Right ventricle myocardium superior (tissue), 1 donor: ENCODE data around the gene LHPP. TPM values are rescaled to one million over a fixed set of nuclear protein-coding genes. Genes with fewer than 3 reads are reported as not detected.
"Not testable (repeated sequence)": the region's sequence is repeated elsewhere in the genome, so short reads cannot be mapped to it uniquely, and the experiment has no call there.

Experiments
- ATAC-seq: fragments of 200-7000 bp; cut with Tn5 transposase; one replicate; pipeline ENCODE4 v1.9.1; 2020; ENCODE audit warnings: mild to moderate bottlenecking; ENCODE audit not compliant: poor library complexity
- DNase-seq: peaks from one replicate; pipeline ENCODE4 v3.0.0-alpha.2; 2020
- intact Hi-C: fragments of 100-400 bp; cut with DNase I; formaldehyde crosslinking; loops from one replicate; pipeline ENCODE4 v1.11.2; 2022
- long read RNA-seq: library from polyadenylated mRNA; unstranded; transcript quantifications from one replicate; pipeline ENCODE4 v2.0.0, GENCODE V29; 2021
- total RNA-seq: library from RNA; stranded (reverse); fragmentation: NEBNext Ultra II Directional; extraction: Animal tissue kit (Norgen Biotek cat#: 25700); gene quantifications from one replicate; pipeline ENCODE4 v1.2.1, GENCODE V29; 2021
- donor health status: DM: no; HTN: yes; CAD: no; lungs with severe emphysema.

LHPP gene
- 7.4 TPM for total RNA-seq
- long read RNA-seq, transcript LHPP-202 (7 exons, 1,622 nt): major isoform, 8 of 20 reads
- long read RNA-seq, partial matches to known transcripts: 3 of 20 reads
- long read RNA-seq, other reads (novel, unspliced or antisense): 6 of 20 reads

DNA sequence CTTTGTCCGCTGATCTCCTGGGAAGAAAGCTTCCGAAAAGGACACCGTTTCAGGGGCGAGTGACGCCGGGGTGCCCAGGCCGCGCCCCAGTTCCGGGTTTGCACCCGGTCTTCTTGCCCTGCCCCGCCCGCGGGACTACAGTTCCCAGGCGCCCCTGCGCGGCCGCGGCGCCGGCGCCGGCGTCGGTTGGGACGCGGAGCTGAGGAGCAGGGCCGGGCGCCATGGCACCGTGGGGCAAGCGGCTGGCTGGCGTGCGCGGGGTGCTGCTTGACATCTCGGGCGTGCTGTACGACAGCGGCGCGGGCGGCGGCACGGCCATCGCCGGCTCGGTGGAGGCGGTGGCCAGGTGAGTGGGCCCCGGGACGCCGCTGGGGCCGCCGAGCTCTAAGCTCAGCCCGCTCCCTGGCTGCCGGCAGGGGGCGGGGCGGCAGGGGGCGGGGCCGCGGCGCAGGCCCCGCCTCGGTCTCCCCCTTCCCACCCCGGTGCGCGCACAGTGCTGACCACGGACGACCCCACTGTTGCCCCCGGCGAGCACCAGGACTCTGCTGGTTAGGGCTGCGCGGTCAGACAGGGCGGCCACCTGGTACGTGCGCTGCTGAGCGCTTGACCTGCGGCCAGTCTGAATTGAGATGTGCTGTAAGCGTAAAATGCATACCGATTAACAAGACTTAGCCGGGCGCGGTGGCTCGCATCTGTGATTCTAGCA lies at the start of gene LHPP:
Gene LHPP, plus strand, starts transcription at position 182 of the 706 bp plus-strand sequence. Its CDS starts 40 bp downstream, at position 222.
- intact Hi-C loops: no loop called here
- DNase-seq (peak; percentile 93), ATAC-seq (peak; percentile 99)

DNA sequence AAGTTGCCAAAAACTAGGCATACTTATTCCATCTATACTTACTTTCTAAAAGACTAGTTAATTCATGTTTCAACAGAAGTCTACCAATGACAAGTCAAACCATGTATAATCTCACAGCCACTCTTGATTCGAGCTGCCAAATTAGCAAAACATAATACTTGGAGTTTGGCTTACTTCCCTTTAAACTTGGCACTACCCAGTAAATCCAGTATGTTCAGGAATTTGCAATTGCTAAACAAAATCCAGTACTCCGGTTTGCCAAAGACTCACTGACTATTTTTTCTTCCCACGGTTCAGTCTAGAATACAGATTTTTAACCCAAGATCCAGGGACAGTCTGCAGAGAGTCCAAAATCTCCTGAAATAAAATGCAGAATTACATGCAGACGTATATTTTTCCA lies 47.5 kb upstream of the LHPP start:
- ATAC-seq (no peak), DNase-seq (no peak)
- intact Hi-C loops: no loop called here

- no peak for DNase-seq
- no peak for ATAC-seq
- intact Hi-C loops: no loop called here
Measured at GRCh38 chr10:124415210-124415609, 46.4 kb upstream of the LHPP start.

GRCh38 chr10:124416733-124417132 lies 44.9 kb upstream of the LHPP start:
- ATAC-seq (no peak), DNase-seq (no peak)
- intact Hi-C loops: no loop called here

DNA sequence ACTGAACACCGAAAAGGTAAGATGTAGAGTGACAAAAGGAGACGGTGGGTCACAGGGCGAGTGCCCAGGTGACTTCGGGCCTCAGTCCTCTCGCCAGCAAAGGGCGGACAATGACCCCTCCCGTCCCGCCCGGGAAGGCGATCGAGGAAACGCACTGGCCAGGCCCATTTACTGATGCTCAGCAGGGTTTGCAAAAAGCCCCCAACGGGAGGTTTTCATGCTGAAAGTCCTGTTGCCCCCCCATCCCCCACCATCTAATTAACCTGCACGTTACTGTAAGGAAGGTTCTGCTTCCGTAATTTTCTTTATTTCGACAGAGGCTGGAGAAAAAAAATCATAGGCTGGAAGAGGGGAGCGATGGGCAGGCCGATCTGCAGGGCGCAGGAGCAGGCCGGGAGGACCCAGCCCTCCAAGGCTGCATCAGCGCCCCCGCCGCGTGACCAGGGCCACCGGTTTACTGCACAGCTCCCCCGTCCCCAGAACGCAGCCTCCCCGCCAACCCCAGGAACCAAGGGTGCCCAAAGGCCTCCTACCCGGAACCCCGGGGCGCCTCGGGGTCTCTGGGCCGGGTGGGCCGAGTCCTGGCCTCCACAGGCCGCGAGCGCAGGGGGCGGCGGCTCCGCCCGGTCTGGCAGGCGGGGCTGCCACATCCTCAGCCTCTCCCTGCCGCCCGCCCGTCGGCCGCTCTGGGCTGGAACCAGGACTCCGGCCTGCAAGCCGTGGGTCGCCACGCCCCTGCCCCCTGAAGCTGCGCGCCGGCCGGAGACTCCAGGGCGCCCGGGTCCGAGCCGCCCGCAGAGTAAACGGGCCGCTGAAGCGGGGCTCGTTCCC lies 43.5 kb upstream of the LHPP start:
- intact Hi-C loops: no loop called here
- peak; percentile 70 for ATAC-seq
- DNase-seq: peak; percentile 76

DNA sequence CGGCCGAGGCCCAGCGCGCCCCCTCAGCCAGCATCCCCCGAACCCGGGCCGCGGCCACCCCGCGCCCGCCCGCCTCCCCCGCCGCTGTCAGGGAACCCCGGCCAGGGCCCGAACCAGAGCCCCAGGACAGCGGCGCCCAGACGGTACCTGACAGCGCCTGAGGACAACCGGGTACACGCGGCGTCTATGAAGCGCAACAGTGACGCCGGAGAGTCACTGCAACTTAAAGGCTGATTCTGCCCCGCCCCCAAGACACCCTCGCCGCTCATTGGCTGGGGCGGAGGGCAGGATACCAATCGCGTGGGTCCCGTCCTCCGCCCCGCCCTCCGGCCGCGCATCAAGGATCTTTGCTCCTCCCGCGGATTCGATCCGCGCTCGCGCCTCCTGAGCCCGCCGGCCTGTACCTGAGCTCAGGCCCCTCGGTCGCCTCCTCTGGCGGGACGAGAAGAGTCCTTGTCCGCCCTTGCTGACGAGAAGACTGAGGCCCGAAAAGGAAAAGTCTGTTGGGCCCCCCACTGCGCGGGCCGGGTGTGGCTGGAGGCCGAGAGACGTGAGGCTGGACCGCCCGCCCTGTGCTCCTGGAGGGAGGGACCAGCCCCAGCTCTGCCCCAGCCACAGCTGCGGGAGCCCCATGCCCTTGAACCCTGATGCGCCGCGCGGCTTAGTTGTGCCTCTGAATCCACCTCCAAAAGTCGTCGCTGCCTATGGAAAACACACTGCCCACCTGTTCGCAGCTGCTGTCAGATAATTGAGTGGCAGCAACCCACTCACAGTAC lies 42.7 kb upstream of the LHPP start, which contains the start of gene OAT:
Gene OAT, minus strand, starts transcription at position 198 of the 776 bp plus-strand sequence. CDS start 6,752 bp downstream, outside the sequence.
- DNase-seq (peak; percentile 99), ATAC-seq (peak; percentile 98)
- intact Hi-C loops: no loop called here

DNA sequence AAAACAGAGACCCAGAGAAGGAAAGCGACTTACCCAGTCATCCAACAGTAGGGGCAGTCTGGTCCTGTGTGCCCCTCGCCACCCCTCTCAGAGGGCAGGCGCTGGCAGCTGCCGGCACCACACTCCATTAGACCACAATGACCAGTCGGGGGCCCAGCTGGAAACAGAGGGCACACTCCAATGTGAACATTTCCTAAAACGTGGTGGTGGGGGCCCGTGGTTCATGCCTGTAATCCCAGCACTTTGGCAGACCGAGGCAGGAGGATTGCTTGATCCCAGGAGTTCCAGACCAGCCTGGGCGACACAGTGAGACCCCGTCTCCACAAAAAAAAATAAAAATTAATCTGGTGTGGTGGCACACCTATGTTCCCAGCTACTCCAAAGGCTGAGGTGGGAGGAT lies 42.0 kb upstream of the LHPP start:
- intact Hi-C loops: no loop called here
- ATAC-seq (no peak), DNase-seq (no peak)

DNA sequence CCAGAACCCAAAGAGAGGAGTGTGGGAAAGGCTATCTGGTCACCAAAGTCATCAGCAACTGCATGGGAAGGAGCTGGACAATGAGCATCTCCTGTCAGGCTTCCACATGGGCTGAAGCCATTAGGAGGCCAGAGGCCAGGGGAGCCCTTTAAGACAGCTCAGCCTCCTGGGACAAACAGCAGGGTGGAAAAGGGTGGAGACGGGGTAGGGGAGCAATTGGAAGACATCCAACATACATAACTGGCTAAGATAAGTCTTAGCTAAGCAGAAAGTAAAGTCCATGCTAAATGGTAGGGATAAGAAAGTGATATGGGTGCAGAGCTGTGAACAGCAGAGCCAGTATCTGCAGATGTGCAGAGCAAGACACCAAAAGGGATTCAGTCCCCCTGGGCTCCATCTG lies 41.4 kb upstream of the LHPP start:
- intact Hi-C loops: no loop called here
- ATAC-seq: no peak
- DNase-seq: no peak

DNA sequence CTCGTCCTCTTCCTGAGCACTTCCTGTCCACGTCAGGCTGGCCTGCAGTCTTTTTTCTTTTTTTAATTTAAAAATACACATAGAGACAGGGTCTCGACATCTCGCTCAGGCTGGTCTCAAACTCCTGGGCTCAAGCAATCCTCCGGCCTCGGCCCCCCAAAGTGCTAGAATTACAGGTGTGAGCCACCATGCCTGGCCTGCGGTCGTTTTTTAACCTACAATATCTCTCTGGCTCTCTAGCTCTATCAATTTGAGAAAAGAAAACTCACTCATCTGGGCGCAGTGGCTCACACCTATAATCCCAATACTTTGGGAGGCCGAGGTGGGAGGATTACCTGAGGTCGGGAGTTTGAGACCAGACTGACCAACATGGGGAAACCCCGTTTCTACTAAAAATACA lies 38.9 kb upstream of the LHPP start:
- DNase-seq (no peak), ATAC-seq (no peak)
- intact Hi-C loops: no loop called here

DNA sequence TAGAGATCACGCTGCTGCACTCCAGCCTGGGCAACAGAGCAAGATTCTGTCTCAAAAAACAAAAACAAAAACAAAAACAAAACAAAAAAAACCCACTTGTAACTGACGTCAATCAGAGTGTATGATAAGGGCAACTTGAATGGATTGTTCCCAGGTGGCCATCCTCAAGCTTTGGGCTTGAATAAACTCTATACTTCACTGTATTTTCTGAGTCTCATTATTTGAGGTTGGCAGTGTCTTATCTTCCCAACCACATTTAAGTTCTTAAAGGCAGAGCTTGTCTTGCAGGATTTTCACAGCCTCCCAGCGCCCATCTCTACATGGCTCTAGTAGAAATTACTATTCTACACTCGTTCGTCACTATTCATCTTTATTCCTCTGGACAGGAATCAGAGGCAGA lies 37.8 kb upstream of the LHPP start:
- ATAC-seq (no peak), DNase-seq (no peak)
- intact Hi-C loops: no loop called here

GRCh38 chr10:124425227-124425962 lies 36.2 kb upstream of the LHPP start:
- ATAC-seq: no peak
- intact Hi-C loops: no loop called here
- no peak for DNase-seq

- intact Hi-C loops: no loop called here
- no peak for ATAC-seq
- no peak for DNase-seq
Measured at GRCh38 chr10:124428207-124428777, 33.3 kb upstream of the LHPP start.

DNA sequence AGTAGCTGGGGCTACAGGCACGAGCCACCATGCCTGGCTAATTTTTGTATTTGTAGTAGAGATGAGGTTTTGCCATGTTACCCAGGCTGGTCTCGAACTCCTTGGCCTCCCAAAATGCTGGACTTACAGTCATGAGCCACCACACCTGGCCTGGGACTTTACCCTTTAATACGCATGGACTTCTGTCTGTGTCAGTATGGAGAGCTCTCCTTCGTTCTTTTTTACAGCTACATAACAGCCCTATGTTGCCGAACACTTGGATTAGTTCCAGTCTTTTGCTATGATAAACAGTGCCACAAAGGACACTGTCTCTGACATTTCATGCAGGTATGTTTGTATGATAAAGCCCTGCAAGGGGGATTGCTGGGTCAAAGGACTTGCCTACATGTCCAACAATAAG lies 32.0 kb upstream of the LHPP start:
- intact Hi-C loops: no loop called here
- no peak for DNase-seq
- no peak for ATAC-seq

- DNase-seq (no peak), ATAC-seq (no peak)
- intact Hi-C loops: no loop called here
Measured at GRCh38 chr10:124430077-124430476, 31.5 kb upstream of the LHPP start.

- intact Hi-C loops: no loop called here
- ATAC-seq (no peak), DNase-seq (no peak)
Measured at GRCh38 chr10:124433461-124433860, 28.2 kb upstream of the LHPP start.

DNA sequence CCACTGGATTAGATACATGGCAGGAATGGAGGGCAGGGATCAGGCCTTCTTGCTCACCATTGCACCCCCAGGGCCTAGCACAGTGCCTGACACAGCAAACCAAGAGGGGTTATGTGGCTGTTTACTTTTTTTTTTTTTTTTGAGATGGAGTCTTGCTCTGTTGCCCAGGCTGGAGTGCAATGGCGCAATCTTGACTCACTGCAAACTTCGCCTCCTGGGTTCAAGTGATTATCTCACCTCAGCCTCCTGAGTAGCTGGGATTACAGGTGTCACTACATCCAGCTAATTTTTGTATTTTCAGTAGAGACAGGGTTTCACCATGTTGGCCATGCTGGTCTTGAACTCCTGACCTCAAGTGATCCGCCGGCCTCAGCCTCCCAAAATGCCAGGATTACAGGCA lies 25.9 kb upstream of the LHPP start:
- intact Hi-C loops, ATAC-seq, DNase-seq: not testable (repeated sequence)

DNA sequence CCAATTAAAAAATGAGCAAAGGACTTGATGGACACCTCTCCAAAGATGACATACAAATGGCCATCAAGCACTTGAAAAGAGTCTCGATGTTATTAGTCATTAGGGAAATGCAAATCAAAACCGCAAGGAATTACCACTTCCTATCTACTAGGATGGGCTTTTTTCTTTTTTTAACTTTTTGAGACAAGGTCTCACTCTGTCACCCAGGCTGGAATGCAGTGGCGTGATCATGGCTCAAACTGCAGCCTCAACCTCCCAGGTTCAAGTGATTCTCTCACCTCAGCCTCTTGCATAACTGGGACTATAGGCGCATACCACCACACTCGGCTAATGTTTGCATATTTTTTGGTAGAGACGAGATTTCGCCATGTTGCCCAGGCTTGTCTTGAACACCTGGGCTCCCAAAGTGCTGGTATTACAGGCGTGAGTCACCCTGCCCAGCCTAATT lies 25.4 kb upstream of the LHPP start:
- DNase-seq (no peak), ATAC-seq (no peak)
- intact Hi-C loops: no loop called here

DNA sequence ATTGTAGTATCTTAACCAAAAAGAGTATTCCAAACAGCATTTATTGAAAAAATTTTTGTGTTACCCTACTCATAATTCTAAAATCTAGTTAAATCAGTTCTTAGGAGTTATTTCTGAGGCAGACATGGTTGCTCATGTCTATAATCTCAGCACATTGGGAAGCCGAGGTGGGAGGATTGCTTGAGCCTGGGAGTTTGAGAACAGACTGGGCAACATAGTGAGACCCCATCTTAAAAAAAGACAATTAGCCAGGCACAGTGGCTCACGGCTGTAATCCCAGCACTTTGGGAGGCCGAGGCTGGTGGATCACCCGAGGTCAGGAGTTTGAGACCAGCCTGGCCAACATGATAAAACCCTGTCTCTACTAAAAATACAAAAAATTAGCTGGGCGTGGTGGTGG lies 19.9 kb upstream of the LHPP start:
- ATAC-seq, intact Hi-C loops, DNase-seq: not testable (repeated sequence)
